Esophagus mucosa (tissue), 1 donor: ENCODE results near the gene TERC. TPM values are rescaled to one million over a fixed set of nuclear protein-coding genes. Genes with fewer than 3 reads are reported as not detected.

Source experiments
- ATAC-seq: fragments of 200-7000 bp; cut with Tn5 transposase; one replicate; pipeline ENCODE4 v1.9.1; 2020
- total RNA-seq: library from RNA; stranded (reverse); gene quantifications from one replicate; pipeline ENCODE4 v1.2.4, GENCODE V29; 2023
- donor health status: DM: yes; HTN: yes; CAD: no.

Gene TERC
- 10.6 TPM for total RNA-seq

- ATAC-seq = peak; percentile 95
These were observed at the start of gene TERC for GRCh38 chr3:169764882-169765612. TSS of gene TERC (minus strand) at chr3:169765060.

DNA sequence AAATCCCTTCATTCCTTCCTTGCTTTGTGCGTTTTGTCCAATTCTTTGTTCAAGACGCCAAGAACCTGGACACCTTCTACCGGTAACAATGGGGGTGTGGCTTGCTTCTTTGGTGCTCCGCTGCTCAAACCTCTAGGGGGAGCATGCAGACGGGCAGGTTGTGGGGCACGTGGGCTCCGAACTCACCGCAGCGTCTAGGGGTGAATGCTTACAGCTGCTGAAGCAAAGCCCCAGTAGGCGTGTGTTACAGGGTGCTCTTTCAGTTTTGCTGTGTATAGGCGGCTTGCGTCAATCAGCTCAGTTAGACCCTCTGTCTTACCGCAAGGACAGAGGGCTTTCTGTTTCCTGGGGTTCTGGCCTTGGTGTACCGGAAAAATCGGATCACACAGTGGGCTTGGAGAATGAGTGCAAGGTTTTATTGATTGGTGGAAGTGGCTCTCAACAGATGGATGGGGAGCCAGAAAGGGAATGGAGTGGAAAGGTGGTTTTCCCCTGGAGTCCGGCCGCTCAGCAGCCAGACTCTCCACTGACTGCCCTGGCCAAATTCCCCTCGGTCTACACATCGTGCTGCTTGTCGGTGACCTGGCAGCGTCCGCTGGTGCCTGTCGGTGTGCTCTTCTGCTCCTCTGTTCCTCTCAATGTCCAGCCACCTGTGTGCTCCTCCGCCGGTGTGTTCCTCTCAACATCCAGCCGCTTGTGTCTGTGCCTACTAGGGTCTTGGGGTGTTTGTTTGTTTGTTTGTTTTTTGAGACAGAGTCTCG is 49.1 kb upstream of the TERC start:
- peak; percentile 77 for ATAC-seq

DNA sequence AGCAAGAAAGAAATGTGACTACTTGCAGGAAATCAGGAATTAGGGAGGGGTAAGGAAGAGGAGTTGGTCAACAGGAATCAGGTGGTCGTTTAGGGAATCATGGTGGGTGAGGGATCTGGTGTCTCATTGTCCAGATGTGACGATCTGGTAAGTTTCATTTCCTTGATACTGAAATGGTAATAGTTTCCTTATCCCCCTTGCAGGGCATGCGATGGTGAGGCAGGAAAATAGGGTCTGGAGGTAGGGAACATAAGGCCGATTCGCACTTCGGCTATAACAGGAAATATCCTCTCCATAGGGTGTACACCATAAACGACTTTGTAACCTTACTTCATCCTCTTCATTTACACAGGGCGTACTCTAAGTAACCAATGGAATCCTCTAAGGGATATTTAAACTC is 48.4 kb upstream of the TERC start:
- ATAC-seq = no peak

GRCh38 chr3:169812332-169813235 is 47.7 kb upstream of the TERC start, which contains the start of the genes LRRC34 and LRRIQ4:
TSS of gene LRRC34 (minus strand) at chr3:169812904. CDS start at chr3:169812548, 356 bp downstream.
TSS of gene LRRIQ4 (plus strand) at chr3:169812870. CDS start at chr3:169821922, 9,052 bp downstream.
- ATAC-seq = peak; percentile 83

GRCh38 chr3:169811631-169812331 is 46.9 kb upstream of the TERC start:
- peak; percentile 33 for ATAC-seq

DNA sequence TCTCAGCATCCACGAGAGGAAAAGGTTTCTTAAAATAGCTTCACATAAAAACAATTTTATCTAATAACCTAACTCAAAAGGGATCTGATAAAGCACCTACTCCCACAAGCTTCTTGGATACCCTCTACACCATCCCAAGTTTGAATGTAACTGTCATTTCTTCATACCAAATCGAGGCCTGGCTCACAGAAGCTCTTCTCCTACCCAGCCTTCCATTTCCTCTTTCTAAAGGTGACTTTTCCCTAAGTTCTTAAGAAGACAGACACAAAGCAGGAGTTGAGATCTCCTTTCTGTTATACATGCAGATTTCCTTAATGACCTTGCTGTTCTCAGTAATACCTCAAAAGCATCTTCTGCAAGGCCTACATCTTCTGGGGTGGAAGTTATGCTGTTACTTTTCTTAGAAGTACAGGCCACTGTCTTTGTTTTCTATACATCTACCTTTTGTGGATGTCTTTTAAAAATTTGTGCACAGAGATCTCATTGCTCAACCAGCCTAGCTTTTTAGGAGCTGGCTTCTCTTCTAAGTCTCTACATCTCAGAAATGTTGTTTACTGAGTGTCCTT is 44.5 kb upstream of the TERC start:
- ATAC-seq = no peak

GRCh38 chr3:169804681-169805080 is 39.8 kb upstream of the TERC start:
- no peak for ATAC-seq

DNA sequence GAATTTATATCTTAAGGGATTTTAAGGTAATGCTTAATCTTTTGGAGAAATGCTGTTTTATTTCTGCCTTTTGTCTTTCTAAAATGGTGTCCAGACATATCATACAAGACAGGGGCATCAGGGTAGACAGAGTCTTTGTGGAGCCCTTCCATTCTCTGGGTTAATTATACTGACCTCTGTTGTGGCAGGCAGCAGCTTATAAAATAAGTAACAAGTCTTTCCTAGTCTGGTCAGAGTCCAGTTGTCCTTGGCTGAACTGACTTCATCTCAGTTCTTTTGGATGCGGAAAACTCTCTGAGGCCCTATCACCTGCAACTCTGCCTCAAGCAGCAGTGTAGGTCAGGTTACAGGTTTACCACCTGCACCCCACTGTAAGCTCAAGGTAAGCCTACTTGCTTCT is 27.5 kb upstream of the TERC start:
- ATAC-seq = no peak

- ATAC-seq = no peak
These were observed 26.0 kb upstream of the TERC start for GRCh38 chr3:169790687-169791429.

- ATAC-seq = no peak
These were observed 25.4 kb upstream of the TERC start for GRCh38 chr3:169790219-169790618.

DNA sequence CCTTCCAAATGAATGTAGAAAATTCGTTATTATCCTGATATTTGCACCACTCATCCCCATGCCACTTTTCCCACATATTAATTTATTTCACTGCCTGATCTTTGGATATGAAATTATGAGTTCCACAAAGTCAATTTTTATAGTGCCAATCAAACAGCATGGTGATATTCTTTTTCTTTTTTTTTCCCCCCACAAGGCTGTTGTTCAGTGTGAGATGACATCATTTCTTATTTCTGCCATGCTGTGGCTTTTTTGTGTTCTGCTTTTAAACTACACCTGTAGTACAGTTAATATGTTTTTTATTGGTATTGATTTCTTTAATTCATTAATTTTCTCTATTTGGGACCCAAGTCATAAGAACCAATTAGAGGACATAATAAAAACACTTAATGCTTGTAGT is 22.9 kb upstream of the TERC start:
- no peak for ATAC-seq

DNA sequence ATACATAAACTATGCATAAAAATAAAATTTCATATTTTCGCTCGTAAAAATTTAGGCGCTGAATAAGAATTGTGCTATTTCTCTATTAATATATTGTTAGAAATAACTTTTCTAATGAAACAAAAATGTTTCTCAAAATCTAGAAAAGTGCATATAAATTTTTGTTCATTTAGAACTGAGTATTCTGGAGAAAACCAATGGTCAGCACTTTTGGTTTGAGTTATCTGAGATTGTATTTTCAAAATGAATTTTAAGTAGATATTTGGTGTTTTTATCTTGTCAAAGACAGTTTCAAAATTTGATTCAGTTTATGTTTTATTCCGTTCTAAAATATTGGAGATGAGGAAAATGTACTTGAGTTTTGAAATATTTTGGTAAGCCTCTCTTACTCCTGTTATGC is 22.3 kb upstream of the TERC start:
- no peak for ATAC-seq

DNA sequence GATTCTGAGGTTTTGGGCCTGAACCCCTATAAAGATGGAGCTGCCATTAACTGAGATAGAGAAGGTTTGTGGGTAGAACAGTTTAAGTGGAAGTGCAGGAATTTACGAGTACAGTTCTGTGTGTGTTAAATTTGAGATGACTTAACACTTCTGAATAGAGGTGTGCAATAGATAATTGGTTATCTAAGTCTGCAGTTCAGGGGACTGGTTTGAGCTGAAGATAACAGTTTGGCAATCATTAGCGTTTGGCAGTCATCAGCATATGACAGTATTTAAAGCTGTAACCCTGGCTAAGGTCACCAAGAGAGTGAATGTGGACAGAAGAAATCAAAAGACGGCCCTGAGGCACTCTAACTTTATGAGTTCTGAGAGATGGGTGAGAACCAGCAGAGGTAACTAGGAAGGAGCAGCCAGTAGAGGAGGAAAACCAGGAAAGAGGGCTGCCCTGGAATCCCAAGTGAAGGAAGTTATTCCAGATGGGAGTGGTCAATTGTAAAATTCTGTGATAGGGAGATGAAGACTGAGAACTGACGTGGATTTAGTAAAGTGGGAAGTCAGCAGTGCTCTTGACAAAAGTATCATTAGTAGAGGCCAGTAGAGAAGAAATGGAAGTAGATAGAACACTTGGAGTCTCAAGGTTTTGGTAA is 16.5 kb upstream of the TERC start:
- no peak for ATAC-seq

DNA sequence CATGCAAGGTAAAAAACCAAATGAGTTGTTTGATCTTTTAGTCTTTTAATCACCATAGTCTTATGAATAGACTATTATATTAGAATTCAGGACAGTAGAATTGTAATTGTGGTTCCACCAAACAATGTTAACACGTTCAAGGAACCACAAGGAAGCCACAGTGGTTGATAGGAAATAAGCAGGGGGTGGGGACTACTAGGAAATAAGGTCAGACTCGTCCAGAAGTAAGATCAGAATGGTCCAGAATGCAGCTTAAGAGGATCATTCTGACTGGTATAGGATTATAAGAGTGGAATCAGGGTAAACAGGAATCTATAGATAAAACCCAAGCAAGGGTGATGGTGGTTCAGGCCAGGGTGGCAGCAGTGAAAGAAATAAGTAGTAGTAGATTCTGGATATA is 15.9 kb upstream of the TERC start:
- ATAC-seq = no peak

DNA sequence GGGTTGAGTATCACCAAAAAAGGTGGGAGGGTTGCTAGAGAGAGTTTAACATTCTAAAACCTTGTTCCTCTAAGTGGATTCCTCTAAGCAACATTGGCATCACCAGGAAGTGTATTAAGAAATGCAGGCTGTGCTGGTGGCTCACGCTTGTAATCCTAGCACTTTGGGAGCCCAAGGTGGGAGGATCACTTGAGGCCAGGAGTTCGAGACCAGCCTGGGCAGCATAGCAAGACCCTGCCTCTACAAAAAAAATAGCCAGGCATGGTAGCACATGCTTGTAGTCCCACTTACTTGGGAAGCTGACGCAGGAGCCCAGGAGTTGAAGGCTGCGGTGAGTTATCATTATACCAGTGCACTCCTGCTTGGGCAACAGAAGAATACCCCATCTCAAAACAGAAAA is 13.0 kb upstream of the TERC start:
- ATAC-seq = no peak

DNA sequence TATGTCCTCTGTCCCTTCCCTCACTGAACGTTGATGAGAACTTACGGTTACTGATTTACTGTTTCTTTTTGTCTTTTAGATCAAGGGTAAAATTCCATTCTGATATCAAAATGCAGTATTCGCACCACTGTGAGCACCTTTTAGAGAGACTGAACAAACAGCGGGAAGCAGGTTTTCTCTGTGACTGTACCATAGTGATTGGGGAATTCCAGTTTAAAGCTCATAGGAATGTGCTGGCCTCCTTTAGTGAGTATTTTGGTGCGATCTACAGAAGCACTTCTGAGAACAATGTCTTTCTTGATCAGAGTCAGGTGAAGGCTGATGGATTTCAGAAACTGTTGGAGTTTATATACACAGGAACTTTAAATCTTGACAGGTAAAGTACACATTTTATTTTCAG is 9.3 kb upstream of the TERC start:
- no peak for ATAC-seq

DNA sequence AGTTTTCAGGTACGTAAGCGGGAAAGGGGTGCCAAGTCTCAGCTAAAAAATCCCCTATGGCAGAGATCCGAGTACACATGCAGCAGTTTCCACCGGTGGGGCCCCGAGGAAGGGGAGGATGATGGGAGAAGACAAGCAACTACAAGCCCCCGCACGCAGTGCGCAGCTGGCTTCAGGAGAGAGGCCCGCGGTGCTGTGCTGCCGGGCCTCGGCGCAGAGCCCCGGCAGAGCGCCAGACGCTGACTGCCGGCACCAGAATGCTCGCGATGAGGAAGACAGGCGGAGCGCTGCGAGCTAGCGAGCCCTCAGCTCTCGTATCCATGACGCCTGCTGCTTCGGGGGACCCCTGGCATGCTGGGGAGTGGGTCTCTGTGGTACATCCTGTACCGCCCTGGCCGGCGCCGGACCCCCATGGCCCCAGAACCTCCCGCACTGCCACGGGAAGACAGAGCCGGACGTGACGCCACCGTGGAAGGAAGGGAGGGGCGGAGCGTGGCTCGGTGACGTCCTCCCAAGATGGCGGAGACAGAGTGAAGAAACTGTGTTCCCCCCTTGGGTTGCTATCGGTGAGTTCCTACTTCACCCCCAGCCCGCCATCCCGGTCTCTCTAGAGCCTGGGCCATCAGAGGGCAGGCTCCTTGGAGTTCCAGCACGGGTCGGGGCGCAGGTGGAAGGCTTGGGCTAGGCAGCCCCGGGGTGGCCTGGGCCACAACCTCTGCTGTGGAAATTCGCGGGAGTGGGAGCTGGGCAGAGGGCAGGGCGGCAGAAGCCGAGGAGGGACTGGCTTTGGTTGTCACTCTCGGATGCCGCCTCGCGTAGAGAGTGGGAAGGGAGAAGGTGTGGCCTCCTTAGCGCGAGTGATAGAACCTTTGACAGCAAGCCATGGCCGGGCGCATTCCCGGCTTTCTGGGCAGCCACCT is 8.3 kb upstream of the TERC start, which contains the start of gene MYNN:
Gene MYNN (plus strand): TSS at position 500 of the 920 bp plus-strand sequence. CDS start 900 bp downstream, outside the sequence.
- ATAC-seq = peak; percentile 93

DNA sequence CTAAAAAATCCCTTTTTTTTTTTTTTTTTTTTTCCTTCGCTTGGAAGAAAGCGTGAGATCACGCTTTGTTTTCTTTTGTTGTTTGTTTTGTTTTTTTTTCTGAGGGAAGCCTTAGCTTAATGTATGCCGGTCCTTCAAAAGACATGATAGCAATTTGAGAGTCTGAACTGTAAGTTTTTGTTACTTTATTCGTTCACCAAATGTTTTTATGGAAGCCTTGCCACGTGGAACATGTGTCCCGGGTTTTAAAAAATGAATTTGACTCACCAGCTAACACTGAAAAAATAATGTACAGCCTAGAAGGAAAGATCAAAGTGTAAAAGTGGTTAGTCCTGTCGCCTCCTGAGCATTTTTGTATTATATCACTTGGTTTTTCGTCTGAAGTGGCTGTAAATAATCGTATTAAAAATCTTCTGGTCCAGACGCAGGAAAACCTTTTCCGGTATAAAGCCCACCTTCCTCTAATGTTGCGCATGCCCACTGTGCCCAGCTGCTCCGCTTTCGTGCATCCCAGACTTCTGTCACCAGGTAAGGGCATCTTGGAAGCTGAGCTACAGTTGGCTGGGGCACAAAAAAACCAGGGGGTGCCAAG is 7.5 kb upstream of the TERC start:
- ATAC-seq = peak; percentile 62
